ENCODE data around the gene ANXA6.

DNA sequence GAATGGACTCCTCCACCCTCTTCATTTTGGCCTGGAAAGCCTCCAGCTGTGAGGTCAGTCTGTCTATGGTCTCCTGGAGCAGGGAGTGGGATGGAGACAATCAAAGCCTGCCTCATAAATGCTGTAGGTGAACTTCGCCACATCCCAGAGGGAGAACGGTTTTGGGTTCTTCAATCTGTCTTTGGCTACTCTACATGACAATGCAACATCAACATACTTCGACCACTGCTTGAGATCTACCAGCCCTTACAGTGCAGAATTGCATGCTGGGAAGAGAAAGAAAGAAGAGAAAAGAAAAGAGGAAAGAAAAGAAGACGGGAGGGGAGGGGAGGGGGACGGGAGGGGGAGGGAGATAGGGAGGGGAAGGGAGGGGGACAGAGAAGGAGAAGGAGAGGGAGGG is 28.5 kb upstream of the ANXA6 start:
- TF ChIP-seq POLR2A (IDR thresholded peaks at IDR 0.05): no peak
- TF ChIP-seq, protein P1, sequence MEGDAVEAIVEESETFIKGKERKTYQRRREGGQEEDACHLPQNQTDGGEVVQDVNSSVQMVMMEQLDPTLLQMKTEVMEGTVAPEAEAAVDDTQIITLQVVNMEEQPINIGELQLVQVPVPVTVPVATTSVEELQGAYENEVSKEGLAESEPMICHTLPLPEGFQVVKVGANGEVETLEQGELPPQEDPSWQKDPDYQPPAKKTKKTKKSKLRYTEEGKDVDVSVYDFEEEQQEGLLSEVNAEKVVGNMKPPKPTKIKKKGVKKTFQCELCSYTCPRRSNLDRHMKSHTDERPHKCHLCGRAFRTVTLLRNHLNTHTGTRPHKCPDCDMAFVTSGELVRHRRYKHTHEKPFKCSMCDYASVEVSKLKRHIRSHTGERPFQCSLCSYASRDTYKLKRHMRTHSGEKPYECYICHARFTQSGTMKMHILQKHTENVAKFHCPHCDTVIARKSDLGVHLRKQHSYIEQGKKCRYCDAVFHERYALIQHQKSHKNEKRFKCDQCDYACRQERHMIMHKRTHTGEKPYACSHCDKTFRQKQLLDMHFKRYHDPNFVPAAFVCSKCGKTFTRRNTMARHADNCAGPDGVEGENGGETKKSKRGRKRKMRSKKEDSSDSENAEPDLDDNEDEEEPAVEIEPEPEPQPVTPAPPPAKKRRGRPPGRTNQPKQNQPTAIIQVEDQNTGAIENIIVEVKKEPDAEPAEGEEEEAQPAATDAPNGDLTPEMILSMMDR (IDR thresholded peaks at IDR 0.05): no peak
- no peak for TF ChIP-seq POLR2AphosphoS5 (IDR thresholded peaks at IDR 0.05)
- no peak for TF ChIP-seq EP300 (IDR thresholded peaks at IDR 0.05)
